ENCODE results near the gene HUS1B. TPM values are rescaled to one million over a fixed set of nuclear protein-coding genes. Genes with fewer than 3 reads are reported as not detected.

Gene HUS1B
- total RNA-seq, 1 donor from 2014 or later: 0.53 TPM

GRCh38 chr6:692858-693722 lies 36.2 kb upstream of the HUS1B start, which contains the start of gene EXOC2:
EXOC2 (minus strand) TSS chr6:693139; CDS start chr6:637818, 55,321 bp downstream.
- Histone ChIP-seq H3K27me3 (ENCODE audit: control insufficient read depth, insufficient read depth, low read length) (no peaks in the 10 kb centered on the region), H3K36me3 (ENCODE audit: control insufficient read depth, insufficient read depth, low read length) (peaks cover 4% of the 10 kb centered on the region), H3K4me3 (ENCODE audit: low read depth, low read length) (peak within 1 kb of the TSS; percentile 91)
- FAIRE-seq (no peak), DNase-seq (ENCODE audit: low read depth) (peak; percentile 54)
- no peak for TF ChIP-seq CTCF (IDR thresholded peaks at IDR 0.05; ENCODE audit: insufficient read depth, low read length, severe bottlenecking)

- peaks cover 6% of the 10 kb centered on the region for H3K36me3 ChIP-seq (ENCODE audit: control insufficient read depth, insufficient read depth, low read length)
- no peaks in the 10 kb centered on the region for H3K27me3 ChIP-seq (ENCODE audit: control insufficient read depth, insufficient read depth, low read length)
- DNase-seq (ENCODE audit: low read depth) (peak; percentile 65), FAIRE-seq (no peak)
- TF ChIP-seq CTCF (IDR thresholded peaks at IDR 0.05; ENCODE audit: insufficient read depth, low read length, severe bottlenecking): no peak
- peak overlapping the region; percentile 91 for H3K4me3 ChIP-seq (ENCODE audit: low read depth, low read length)
These were observed 35.5 kb upstream of the HUS1B start for GRCh38 chr6:692356-692851.

GRCh38 chr6:689223-689622 lies 32.3 kb upstream of the HUS1B start:
- peaks cover 6% of the 10 kb centered on the region for H3K36me3 ChIP-seq (ENCODE audit: control insufficient read depth, insufficient read depth, low read length)
- TF ChIP-seq CTCF (IDR thresholded peaks at IDR 0.05; ENCODE audit: insufficient read depth, low read length, severe bottlenecking): no peak
- no peak overlapping the region for H3K4me3 ChIP-seq (ENCODE audit: low read depth, low read length)
- DNase-seq (ENCODE audit: low read depth) (no peak), FAIRE-seq (no peak)
- H3K27me3 ChIP-seq (ENCODE audit: control insufficient read depth, insufficient read depth, low read length): no peaks in the 10 kb centered on the region

GRCh38 chr6:686497-686896 lies 29.6 kb upstream of the HUS1B start:
- H3K36me3 ChIP-seq (ENCODE audit: control insufficient read depth, insufficient read depth, low read length): peaks cover 6% of the 10 kb centered on the region
- H3K4me3 ChIP-seq (ENCODE audit: low read depth, low read length): no peak overlapping the region
- FAIRE-seq (no peak), DNase-seq (ENCODE audit: low read depth) (no peak)
- TF ChIP-seq CTCF (IDR thresholded peaks at IDR 0.05; ENCODE audit: insufficient read depth, low read length, severe bottlenecking): no peak
- no peaks in the 10 kb centered on the region for H3K27me3 ChIP-seq (ENCODE audit: control insufficient read depth, insufficient read depth, low read length)

GRCh38 chr6:684831-685636 lies 28.1 kb upstream of the HUS1B start:
- H3K4me3 ChIP-seq (ENCODE audit: low read depth, low read length): no peak overlapping the region
- peaks cover 6% of the 10 kb centered on the region for H3K36me3 ChIP-seq (ENCODE audit: control insufficient read depth, insufficient read depth, low read length)
- peak; percentile 28 for DNase-seq (ENCODE audit: low read depth)
- no peak for TF ChIP-seq CTCF (IDR thresholded peaks at IDR 0.05; ENCODE audit: insufficient read depth, low read length, severe bottlenecking)
- no peaks in the 10 kb centered on the region for H3K27me3 ChIP-seq (ENCODE audit: control insufficient read depth, insufficient read depth, low read length)
- peak; percentile 7 for FAIRE-seq

Measured in bronchial epithelial cell (primary cell).